DND-41 (cell line): ENCODE results near the gene MAX.

ENCODE experiments used
- EZH2 ChIP-seq: IDR thresholded peaks from 3 replicates; pipeline ENCODE4 v1.6.1; 2012; ENCODE audit warnings: borderline replicate concordance, low read depth, mild to moderate bottlenecking, moderate library complexity, low read length, inconsistent platforms; ENCODE audit not compliant: severe bottlenecking
- TF ChIP-seq, protein P1 (sequence below): IDR thresholded peaks from 2 replicates; pipeline ENCODE4 v1.5.1; 2012; ENCODE audit warnings: borderline replicate concordance, low read length, moderate library complexity, mild to moderate bottlenecking; ENCODE audit not compliant: poor library complexity, severe bottlenecking; ENCODE audit errors: extremely low read depth

DNA sequence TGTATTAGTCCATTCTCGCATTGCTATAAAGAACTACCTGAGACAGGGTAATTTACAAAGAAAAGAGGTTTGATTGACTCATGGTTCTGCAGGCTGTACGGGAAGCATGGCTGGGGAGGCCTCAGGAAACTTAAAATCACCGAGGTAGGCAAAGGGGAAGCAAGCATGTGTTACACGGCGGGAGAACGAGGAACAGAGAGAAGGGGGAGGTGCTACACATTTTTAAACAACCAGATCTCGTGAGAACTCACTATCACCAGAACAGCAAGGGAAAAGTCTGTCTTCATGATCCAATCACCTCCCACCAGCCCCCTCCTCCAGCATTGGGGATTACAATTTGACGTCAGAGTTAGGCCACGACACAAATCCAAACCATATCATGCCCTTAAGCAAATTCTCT lies 13.3 kb upstream of the MAX start:
- TF ChIP-seq, protein P1, sequence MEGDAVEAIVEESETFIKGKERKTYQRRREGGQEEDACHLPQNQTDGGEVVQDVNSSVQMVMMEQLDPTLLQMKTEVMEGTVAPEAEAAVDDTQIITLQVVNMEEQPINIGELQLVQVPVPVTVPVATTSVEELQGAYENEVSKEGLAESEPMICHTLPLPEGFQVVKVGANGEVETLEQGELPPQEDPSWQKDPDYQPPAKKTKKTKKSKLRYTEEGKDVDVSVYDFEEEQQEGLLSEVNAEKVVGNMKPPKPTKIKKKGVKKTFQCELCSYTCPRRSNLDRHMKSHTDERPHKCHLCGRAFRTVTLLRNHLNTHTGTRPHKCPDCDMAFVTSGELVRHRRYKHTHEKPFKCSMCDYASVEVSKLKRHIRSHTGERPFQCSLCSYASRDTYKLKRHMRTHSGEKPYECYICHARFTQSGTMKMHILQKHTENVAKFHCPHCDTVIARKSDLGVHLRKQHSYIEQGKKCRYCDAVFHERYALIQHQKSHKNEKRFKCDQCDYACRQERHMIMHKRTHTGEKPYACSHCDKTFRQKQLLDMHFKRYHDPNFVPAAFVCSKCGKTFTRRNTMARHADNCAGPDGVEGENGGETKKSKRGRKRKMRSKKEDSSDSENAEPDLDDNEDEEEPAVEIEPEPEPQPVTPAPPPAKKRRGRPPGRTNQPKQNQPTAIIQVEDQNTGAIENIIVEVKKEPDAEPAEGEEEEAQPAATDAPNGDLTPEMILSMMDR = no peak
- TF ChIP-seq EZH2 = no peak
